GM21381 (cell line): ENCODE results near the gene HEMK1.

Source experiments
- ATAC-seq: cut with Tn5 transposase; IDR thresholded peaks from one replicate; pipeline ENCODE4 v1.9.1; 2021; ENCODE audit warnings: mild to moderate bottlenecking, moderate library complexity; ENCODE audit not compliant: unreplicated experiment

The HEMK1 gene

GRCh38 chr3:50632450-50632849 lies 63.1 kb downstream of the HEMK1 start:
- no peak for ATAC-seq

GRCh38 chr3:50633230-50633790 lies 64.0 kb downstream of the HEMK1 start:
- ATAC-seq = no peak

- ATAC-seq = no peak
Measured at GRCh38 chr3:50635066-50635465, 65.7 kb downstream of the HEMK1 start.

GRCh38 chr3:50637011-50637410 lies 67.7 kb downstream of the HEMK1 start:
- no peak for ATAC-seq

- no peak for ATAC-seq
Measured at GRCh38 chr3:50637945-50638344, 68.6 kb downstream of the HEMK1 start.

GRCh38 chr3:50639055-50639494 lies 69.8 kb downstream of the HEMK1 start:
- ATAC-seq = no peak

GRCh38 chr3:50642382-50642781 lies 73.1 kb downstream of the HEMK1 start:
- ATAC-seq = no peak

GRCh38 chr3:50644561-50644960 lies 75.2 kb downstream of the HEMK1 start:
- no peak for ATAC-seq

- ATAC-seq = no peak
Measured at GRCh38 chr3:50645378-50645777, 76.1 kb downstream of the HEMK1 start.
